Spleen (tissue), 11 donors: Measurements from ENCODE around the gene UNC79. TPM values are rescaled to one million over a fixed set of nuclear protein-coding genes. Genes with fewer than 3 reads are reported as not detected.

Source experiments
- DNase-seq: peaks from one replicate; pipeline ENCODE4 v3.0.0-alpha.2; 2020
- H3K27ac ChIP-seq, 8 donors: fragments of 200-600 bp; sonication (generic) in 7 of 8; 1 replicate in 4 of 8; 2 replicates in 4 of 8; pipeline versions ENCODE4 v1.5.0 to v1.8.0; 2016 to 2021; ENCODE audit warnings: inconsistent platforms in 4 of 8, mild to moderate bottlenecking in 4 of 8, moderate library complexity in 1 of 8
- H3K27me3 ChIP-seq, 7 donors: fragments of 200-600 bp; sonication (generic) in 6 of 7; replicated peaks in 1 of 7; 1 replicate in 4 of 7; 2 replicates in 3 of 7; pipeline versions ENCODE4 v1.5.0 to v1.8.0; 2016 to 2021; ENCODE audit warnings: inconsistent platforms in 3 of 7, mild to moderate bottlenecking in 1 of 7
- H3K36me3 ChIP-seq, 6 donors: fragments of 200-600 bp; sonication (generic) in 5 of 6; 1 replicate in 4 of 6; 2 replicates in 2 of 6; pipeline versions ENCODE4 v1.5.0 to v1.8.0; 2016 to 2021; ENCODE audit warnings: inconsistent platforms in 2 of 6
- H3K4me1 ChIP-seq, 6 donors: fragments of 200-600 bp; sonication (generic) in 5 of 6; 1 replicate in 3 of 6; 2 replicates in 3 of 6; pipeline versions ENCODE4 v1.5.0 to v1.8.0; 2016 to 2021; ENCODE audit warnings: inconsistent platforms in 3 of 6
- H3K4me3 ChIP-seq, 8 donors: fragments of 200-600 bp; sonication (generic) in 7 of 8; 1 replicate in 4 of 8; 2 replicates in 4 of 8; pipeline versions ENCODE4 v1.5.0 to v1.8.0; 2016 to 2021; ENCODE audit warnings: inconsistent platforms in 4 of 8, mild to moderate bottlenecking in 4 of 8, moderate library complexity in 2 of 8
- H3K9me3 ChIP-seq, 8 donors: fragments of 200-600 bp; sonication (generic) in 7 of 8; 1 replicate in 4 of 8; 2 replicates in 4 of 8; pipeline versions ENCODE4 v1.5.0 to v1.8.0; 2016 to 2021; ENCODE audit warnings: inconsistent platforms in 4 of 8
- POLR2A ChIP-seq, 3 donors: fragments of 450-650 bp; IDR thresholded peaks; one replicate each; pipeline ENCODE4 v1.5.1; 2017; ENCODE audit warnings: antibody characterized with exemption in 3 of 3, mild to moderate bottlenecking in 1 of 3
- POLR2AphosphoS5 ChIP-seq, 3 donors: sonication (generic); formaldehyde crosslinking; IDR thresholded peaks; one replicate each; pipeline ENCODE4 v1.5.1; 2017; ENCODE audit warnings: antibody characterized with exemption in 3 of 3
- WGBS, 5 donors: extraction: QIAGEN DNeasy Blood & Tissue Kit in 3 of 5; methylation state at CpG; one replicate each; pipeline versions ENCODE4 v1.1.5 to v1.1.7; 2013 to 2018; 5-methylcytosine and 5-hydroxymethylcytosine counted together
- intact Hi-C: fragments of 100-400 bp; cut with DNase I; formaldehyde crosslinking; loops from one replicate; pipeline ENCODE4 v1.15.0; 2023; ENCODE audit warnings: low total_unique reads
- polyA plus RNA-seq, 3 donors: library from polyadenylated mRNA; stranded (reverse); fragments of 200-250 nt; gene quantifications; one replicate each; pipeline ENCODE4 v1.2.1, GENCODE V29; 2013
- total RNA-seq, 7 donors: library from RNA; depleted of rRNA in 3 of 7; stranded (reverse); fragments of >200 nt in 3 of 7; fragmentation: NEBNext Ultra II Directional in 4 of 7; extraction: Animal tissue kit (Norgen Biotek cat#: 25700) in 4 of 7; gene quantifications; one replicate each; pipeline versions ENCODE4 v1.1.0 to v1.2.1, GENCODE V29; 2016 to 2021
- TF ChIP-seq, protein P1 (sequence below), 11 experiments: fragments of 200-600 bp in 7 of 11; fragments of 450-650 bp in 4 of 11; sonication (generic) in 4 of 11; IDR thresholded peaks in 8 of 11; conservative IDR thresholded peaks in 3 of 11; 1 replicate in 7 of 11; 2 replicates in 4 of 11; pipeline versions ENCODE4 v1.4.0 to v1.8.0; 2016 to 2021; ENCODE audit warnings: antibody characterized with exemption in 11 of 11, inconsistent platforms in 4 of 11, mild to moderate bottlenecking in 1 of 11
- donor health status: healthy with polysubstance abuse.
- donor health status: DM: no; HTN: no; CAD: no; lungs with moderate emphysema.
- donor health status: DM: no; HTN: no; CAD: no.
- donor health status: Bipolar disorder and iron deficiency.
- donor health status: healthy.
- donor health status: DM: no; HTN: no; CAD: no.
- donor health status: DM: yes; HTN: yes; CAD: no.

The UNC79 gene
- total and polyA plus RNA-seq, 10 donors, result 0.03 to 0.24 (median 0.08) TPM; not detected in 2

DNA sequence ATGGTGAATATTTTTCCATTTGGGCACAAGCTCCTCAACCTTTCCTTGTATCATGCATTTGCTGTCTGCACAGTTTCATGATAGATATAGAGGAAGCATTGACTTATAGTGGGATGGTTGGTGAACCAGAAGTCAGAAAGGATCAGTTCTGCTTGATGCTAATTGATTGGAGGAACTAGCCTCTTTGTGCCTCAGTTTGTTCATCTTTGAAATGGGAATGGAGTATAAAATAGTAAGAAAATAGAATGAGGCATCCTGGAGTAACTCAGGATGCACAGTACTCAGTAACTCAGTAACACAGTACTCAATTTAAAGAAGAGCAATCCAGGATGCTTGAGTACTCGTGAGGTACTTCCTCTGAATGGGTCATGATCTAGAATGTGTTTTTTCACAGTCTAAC is 109.5 kb downstream of the UNC79 start:
- WGBS, 5 donors, result 40 to 60% (median 45%) methylated on average over 1 of the region's 1 CpG
- Histone ChIP-seq H3K4me3 (no peak overlapping the region), H3K27me3 (no peaks in the 10 kb centered on the region), H3K27ac (no peak overlapping the region), H3K36me3 (no peaks in the 10 kb centered on the region), H3K4me1 (peaks cover 0 to 12% (median 0%) of the 10 kb centered on the region in 6 donors), H3K9me3 (no peaks in the 10 kb centered on the region)
- intact Hi-C loops, result loop anchor here (10.0 kb wide), 1 partner anchor 305 kb away; no protein-coding TSS in a partner anchor
- TF ChIP-seq POLR2AphosphoS5 (IDR thresholded peaks at IDR 0.05) (no peak), POLR2A (IDR thresholded peaks at IDR 0.05) (no peak)
- TF ChIP-seq, protein P1, sequence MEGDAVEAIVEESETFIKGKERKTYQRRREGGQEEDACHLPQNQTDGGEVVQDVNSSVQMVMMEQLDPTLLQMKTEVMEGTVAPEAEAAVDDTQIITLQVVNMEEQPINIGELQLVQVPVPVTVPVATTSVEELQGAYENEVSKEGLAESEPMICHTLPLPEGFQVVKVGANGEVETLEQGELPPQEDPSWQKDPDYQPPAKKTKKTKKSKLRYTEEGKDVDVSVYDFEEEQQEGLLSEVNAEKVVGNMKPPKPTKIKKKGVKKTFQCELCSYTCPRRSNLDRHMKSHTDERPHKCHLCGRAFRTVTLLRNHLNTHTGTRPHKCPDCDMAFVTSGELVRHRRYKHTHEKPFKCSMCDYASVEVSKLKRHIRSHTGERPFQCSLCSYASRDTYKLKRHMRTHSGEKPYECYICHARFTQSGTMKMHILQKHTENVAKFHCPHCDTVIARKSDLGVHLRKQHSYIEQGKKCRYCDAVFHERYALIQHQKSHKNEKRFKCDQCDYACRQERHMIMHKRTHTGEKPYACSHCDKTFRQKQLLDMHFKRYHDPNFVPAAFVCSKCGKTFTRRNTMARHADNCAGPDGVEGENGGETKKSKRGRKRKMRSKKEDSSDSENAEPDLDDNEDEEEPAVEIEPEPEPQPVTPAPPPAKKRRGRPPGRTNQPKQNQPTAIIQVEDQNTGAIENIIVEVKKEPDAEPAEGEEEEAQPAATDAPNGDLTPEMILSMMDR (IDR thresholded peaks at IDR 0.05 in 8 of 11, conservative IDR thresholded peaks at IDR 0.05 in 3 of 11), result no peak
- DNase-seq, result no peak

GRCh38 chr14:93543766-93544165 is 113.0 kb downstream of the UNC79 start:
- Histone ChIP-seq H3K4me1 (peaks cover 0 to 12% (median 0%) of the 10 kb centered on the region in 6 donors), H3K36me3 (no peaks in the 10 kb centered on the region), H3K4me3 (no peak overlapping the region), H3K27ac (no peak overlapping the region), H3K9me3 (no peaks in the 10 kb centered on the region), H3K27me3 (no peaks in the 10 kb centered on the region)
- TF ChIP-seq, protein P1 (IDR thresholded peaks at IDR 0.05 in 8 of 11, conservative IDR thresholded peaks at IDR 0.05 in 3 of 11), result peak in 8 of 11 experiments; percentile 9 to 36 (median 27)
- no peak for TF ChIP-seq POLR2AphosphoS5 (IDR thresholded peaks at IDR 0.05)
- no peak for TF ChIP-seq POLR2A (IDR thresholded peaks at IDR 0.05)
- intact Hi-C loops, result loop anchor here (10.0 kb wide), 1 partner anchor 309 kb away; no protein-coding TSS in a partner anchor
- DNase-seq, result no peak

- TF ChIP-seq, protein P1 (IDR thresholded peaks at IDR 0.05 in 8 of 11, conservative IDR thresholded peaks at IDR 0.05 in 3 of 11), result no peak
- TF ChIP-seq POLR2AphosphoS5 (IDR thresholded peaks at IDR 0.05), result no peak
- TF ChIP-seq POLR2A (IDR thresholded peaks at IDR 0.05), result no peak
- Histone ChIP-seq H3K4me1 (peaks cover 0 to 12% (median 0%) of the 10 kb centered on the region in 6 donors), H3K4me3 (no peak overlapping the region), H3K27me3 (no peaks in the 10 kb centered on the region), H3K36me3 (no peaks in the 10 kb centered on the region), H3K9me3 (no peaks in the 10 kb centered on the region), H3K27ac (no peak overlapping the region)
- WGBS, 5 donors, result 31 to 53% (median 35%) methylated on average over 3 of the region's 3 CpGs
- no peak for DNase-seq
- intact Hi-C loops, result loop anchor here (10.0 kb wide), 1 partner anchor 309 kb away; no protein-coding TSS in a partner anchor
These were observed 113.5 kb downstream of the UNC79 start for GRCh38 chr14:93544212-93544611.

GRCh38 chr14:93546642-93547041 is 115.9 kb downstream of the UNC79 start:
- Histone ChIP-seq H3K36me3 (no peaks in the 10 kb centered on the region), H3K9me3 (no peaks in the 10 kb centered on the region), H3K4me3 (no peak overlapping the region), H3K4me1 (peaks cover 0 to 12% (median 0%) of the 10 kb centered on the region in 6 donors), H3K27me3 (no peaks in the 10 kb centered on the region), H3K27ac (no peak overlapping the region)
- 67 to 91% (median 76%) methylated on average over 1 of the region's 1 CpG for WGBS, 5 donors
- no peak for DNase-seq
- intact Hi-C loops, result loop anchor here (10.0 kb wide), 1 partner anchor 312 kb away; no protein-coding TSS in a partner anchor
- TF ChIP-seq POLR2A (IDR thresholded peaks at IDR 0.05) (no peak), POLR2AphosphoS5 (IDR thresholded peaks at IDR 0.05) (no peak)
- TF ChIP-seq, protein P1 (IDR thresholded peaks at IDR 0.05 in 8 of 11, conservative IDR thresholded peaks at IDR 0.05 in 3 of 11), result no peak
